ENCODE results near the gene PWWP2B. TPM values are rescaled to one million over a fixed set of nuclear protein-coding genes. Genes with fewer than 3 reads are reported as not detected.

The PWWP2B gene
- total RNA-seq, 4 donors from 2014 or later = 45.9 to 129 (median 61.2) TPM

- Histone ChIP-seq H3K27me3 (no peaks in the 10 kb centered on the region), H3K4me1 (peaks cover 47 to 60% (median 58%) of the 10 kb centered on the region in 4 donors), H3K9me3 (no peaks in the 10 kb centered on the region), H3K36me3 (no peaks in the 10 kb centered on the region), H3K27ac (peak overlapping the region; percentile 80 to 92 (median 86)), H3K4me3 (no peak overlapping the region)
- DNase-seq = peak; percentile 87
- TF ChIP-seq EP300 (IDR thresholded peaks at IDR 0.05; ENCODE audit: low read depth) (no peak), POLR2A (IDR thresholded peaks at IDR 0.05) (no peak), POLR2AphosphoS5 (IDR thresholded peaks at IDR 0.05) (no peak)
- TF ChIP-seq, protein P1, sequence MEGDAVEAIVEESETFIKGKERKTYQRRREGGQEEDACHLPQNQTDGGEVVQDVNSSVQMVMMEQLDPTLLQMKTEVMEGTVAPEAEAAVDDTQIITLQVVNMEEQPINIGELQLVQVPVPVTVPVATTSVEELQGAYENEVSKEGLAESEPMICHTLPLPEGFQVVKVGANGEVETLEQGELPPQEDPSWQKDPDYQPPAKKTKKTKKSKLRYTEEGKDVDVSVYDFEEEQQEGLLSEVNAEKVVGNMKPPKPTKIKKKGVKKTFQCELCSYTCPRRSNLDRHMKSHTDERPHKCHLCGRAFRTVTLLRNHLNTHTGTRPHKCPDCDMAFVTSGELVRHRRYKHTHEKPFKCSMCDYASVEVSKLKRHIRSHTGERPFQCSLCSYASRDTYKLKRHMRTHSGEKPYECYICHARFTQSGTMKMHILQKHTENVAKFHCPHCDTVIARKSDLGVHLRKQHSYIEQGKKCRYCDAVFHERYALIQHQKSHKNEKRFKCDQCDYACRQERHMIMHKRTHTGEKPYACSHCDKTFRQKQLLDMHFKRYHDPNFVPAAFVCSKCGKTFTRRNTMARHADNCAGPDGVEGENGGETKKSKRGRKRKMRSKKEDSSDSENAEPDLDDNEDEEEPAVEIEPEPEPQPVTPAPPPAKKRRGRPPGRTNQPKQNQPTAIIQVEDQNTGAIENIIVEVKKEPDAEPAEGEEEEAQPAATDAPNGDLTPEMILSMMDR (IDR thresholded peaks at IDR 0.05) = no peak
- WGBS, 2 donors (ENCODE audit: low coverage in 1 of 2) = 40 to 53% methylated on average over 1 to 15 of the region's 22 CpGs
- intact Hi-C loops (cut with DNase I; ENCODE audit: low total_unique reads) (no loop called here), in situ Hi-C loops (cut with MboI; ENCODE audit: low pct_ligation_motif_present in 1 of 4, low pct_unique_long_range_greater_than_20kb in 1 of 4, low sequenced_read_pairs in 3 of 4) (no loop called here)
Measured at GRCh38 chr10:132449051-132449810, 52.2 kb downstream of the PWWP2B start.

GRCh38 chr10:132449811-132450181 is 52.8 kb downstream of the PWWP2B start:
- intact Hi-C loops (cut with DNase I; ENCODE audit: low total_unique reads) (loop anchor here (2.0 to 5.0 kb wide), 2 partner anchors 57 to 222 kb away; no protein-coding TSS in a partner anchor), in situ Hi-C loops (cut with MboI; ENCODE audit: low pct_ligation_motif_present in 1 of 4, low pct_unique_long_range_greater_than_20kb in 1 of 4, low sequenced_read_pairs in 3 of 4) (loop anchor here (5.0 to 25.0 kb wide), 6 partner anchors 57 to 237 kb away; partner anchors contain the start of gene INPP5A (in 1 of the 4))
- WGBS, 2 donors (ENCODE audit: low coverage in 1 of 2) = 52% methylated on average over 8 of the region's 11 CpGs; no CpG with 5 or more reads in 1 of the 2 donors
- no peak for DNase-seq
- H3K27ac ChIP-seq = peak overlapping the region; percentile 80 to 92 (median 86)
- no peaks in the 10 kb centered on the region for H3K27me3 ChIP-seq
- H3K9me3 ChIP-seq = no peaks in the 10 kb centered on the region
- no peak for TF ChIP-seq EP300 (IDR thresholded peaks at IDR 0.05; ENCODE audit: low read depth)
- no peak for TF ChIP-seq POLR2AphosphoS5 (IDR thresholded peaks at IDR 0.05)
- no peak for TF ChIP-seq POLR2A (IDR thresholded peaks at IDR 0.05)
- TF ChIP-seq, protein P1 (IDR thresholded peaks at IDR 0.05) = no peak
- peaks cover 50 to 66% (median 64%) of the 10 kb centered on the region in 4 donors for H3K4me1 ChIP-seq
- H3K36me3 ChIP-seq = no peaks in the 10 kb centered on the region
- no peak overlapping the region for H3K4me3 ChIP-seq

DNA sequence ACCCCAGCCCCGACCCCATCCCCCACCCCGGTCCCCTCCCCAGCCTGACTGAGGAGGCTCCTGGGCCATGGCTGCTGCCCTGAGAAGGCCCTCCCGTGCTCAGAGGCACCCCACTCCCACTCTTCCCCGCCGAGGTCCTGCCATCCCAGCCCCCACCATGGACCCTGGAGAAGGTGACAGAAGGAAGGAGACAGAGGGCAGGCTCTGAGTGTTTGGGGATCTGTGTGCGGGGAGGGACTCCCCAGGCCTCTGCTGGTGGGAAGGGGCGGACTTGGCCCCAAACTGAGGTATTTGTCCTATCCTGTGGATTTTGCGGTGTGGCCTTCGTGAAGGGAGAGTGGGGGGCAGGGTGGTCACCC is 53.4 kb downstream of the PWWP2B start:
- peak; percentile 10 for DNase-seq
- TF ChIP-seq POLR2AphosphoS5 (IDR thresholded peaks at IDR 0.05) = no peak
- no peak for TF ChIP-seq POLR2A (IDR thresholded peaks at IDR 0.05)
- TF ChIP-seq, protein P1 (IDR thresholded peaks at IDR 0.05) = no peak
- TF ChIP-seq EP300 (IDR thresholded peaks at IDR 0.05; ENCODE audit: low read depth) = no peak
- Histone ChIP-seq H3K4me1 (peaks cover 50 to 72% (median 67%) of the 10 kb centered on the region in 4 donors), H3K4me3 (no peak overlapping the region), H3K27ac (peak overlapping the region; percentile 66 to 85 (median 76)), H3K27me3 (no peaks in the 10 kb centered on the region), H3K9me3 (no peaks in the 10 kb centered on the region), H3K36me3 (no peaks in the 10 kb centered on the region)
- in situ Hi-C loops (cut with MboI; ENCODE audit: low pct_ligation_motif_present in 1 of 4, low pct_unique_long_range_greater_than_20kb in 1 of 4, low sequenced_read_pairs in 3 of 4) (loop anchor here (5.0 to 25.0 kb wide), 6 partner anchors 58 to 238 kb away; partner anchors contain the start of gene INPP5A (in 1 of the 4)), intact Hi-C loops (cut with DNase I; ENCODE audit: low total_unique reads) (loop anchor here (2.0 to 5.0 kb wide), 2 partner anchors 58 to 223 kb away; no protein-coding TSS in a partner anchor)
- 78% methylated on average over 7 of the region's 9 CpGs; no CpG with 5 or more reads in 1 of the 2 donors for WGBS, 2 donors (ENCODE audit: low coverage in 1 of 2)

- in situ Hi-C loops (cut with MboI; ENCODE audit: low pct_ligation_motif_present in 1 of 4, low pct_unique_long_range_greater_than_20kb in 1 of 4, low sequenced_read_pairs in 3 of 4) (loop anchor here (5.0 to 25.0 kb wide), 6 partner anchors 59 to 239 kb away; partner anchors contain the start of gene INPP5A (in 1 of the 4)), intact Hi-C loops (cut with DNase I; ENCODE audit: low total_unique reads) (loop anchor here (2.0 to 5.0 kb wide), 2 partner anchors 58 to 224 kb away; no protein-coding TSS in a partner anchor)
- 82% methylated on average over 11 of the region's 11 CpGs; no CpG with 5 or more reads in 1 of the 2 donors for WGBS, 2 donors (ENCODE audit: low coverage in 1 of 2)
- peak; percentile 14 for DNase-seq
- TF ChIP-seq POLR2AphosphoS5 (IDR thresholded peaks at IDR 0.05) (no peak), POLR2A (IDR thresholded peaks at IDR 0.05) (no peak), EP300 (IDR thresholded peaks at IDR 0.05; ENCODE audit: low read depth) (no peak)
- TF ChIP-seq, protein P1 (IDR thresholded peaks at IDR 0.05) = no peak
- Histone ChIP-seq H3K9me3 (no peaks in the 10 kb centered on the region), H3K27me3 (no peaks in the 10 kb centered on the region), H3K27ac (peak overlapping the region; percentile 66 to 85 (median 76)), H3K4me1 (peaks cover 50 to 78% (median 69%) of the 10 kb centered on the region in 4 donors), H3K4me3 (no peak overlapping the region), H3K36me3 (no peaks in the 10 kb centered on the region)
Measured at GRCh38 chr10:132450825-132451505, 54.0 kb downstream of the PWWP2B start.
